Stimulated activated CD4-positive, alpha-beta T cell treated with anti-CD3 and anti-CD28 coated beads, TNF-alpha, amount 100 ng/mL, for 4 hours (primary cell): Measurements from ENCODE around the gene TRAPPC2L.
"Not testable (repeated sequence)": the region's sequence is repeated elsewhere in the genome, so short reads cannot be mapped to it uniquely, and the experiment has no call there.

Experiments used
- DNase-seq, 3 experiments: peaks; one replicate each; pipeline ENCODE4 v3.0.0-alpha.2; 2020; ENCODE audit warnings: low read depth in 3 of 3

Gene TRAPPC2L

DNA sequence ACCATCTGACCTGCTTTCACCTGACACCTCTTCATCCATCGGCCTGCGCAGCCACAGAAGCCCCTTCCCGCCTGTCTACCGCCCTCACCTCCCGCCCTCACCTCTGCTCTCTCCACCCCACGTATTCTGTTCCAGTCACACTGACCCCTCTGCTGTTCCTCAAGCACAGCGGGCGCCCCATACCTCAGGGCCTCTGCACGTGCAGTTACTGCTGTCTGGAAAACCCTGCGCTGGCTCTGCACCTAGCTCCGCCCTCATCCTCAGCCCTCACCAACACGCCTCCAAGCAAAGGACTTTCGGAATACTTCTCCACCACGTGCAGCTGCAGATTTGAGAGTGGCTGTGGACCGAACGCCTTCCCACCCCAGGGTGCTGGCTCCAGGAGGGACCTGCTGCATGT, 34.2 kb downstream of the TRAPPC2L start:
- DNase-seq, result no peak

- no peak for DNase-seq
These were observed 35.1 kb downstream of the TRAPPC2L start for GRCh38 chr16:88892065-88892464.

GRCh38 chr16:88893127-88893968, 36.4 kb downstream of the TRAPPC2L start:
- no peak for DNase-seq

DNA sequence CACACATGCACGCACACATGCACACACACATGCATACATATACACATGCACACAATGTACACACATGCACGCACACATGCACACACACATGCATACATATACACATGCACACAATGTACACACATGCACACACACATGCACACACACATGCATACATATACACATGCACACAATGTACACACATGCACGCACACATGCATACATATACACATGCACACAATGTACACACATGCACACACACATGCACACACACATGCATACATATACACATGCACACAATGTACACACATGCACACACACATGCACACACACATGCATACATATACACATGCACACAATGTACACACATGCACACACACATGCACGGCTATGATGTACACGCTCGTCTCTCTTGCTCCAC, 37.3 kb downstream of the TRAPPC2L start:
- DNase-seq, result not testable (repeated sequence)

DNA sequence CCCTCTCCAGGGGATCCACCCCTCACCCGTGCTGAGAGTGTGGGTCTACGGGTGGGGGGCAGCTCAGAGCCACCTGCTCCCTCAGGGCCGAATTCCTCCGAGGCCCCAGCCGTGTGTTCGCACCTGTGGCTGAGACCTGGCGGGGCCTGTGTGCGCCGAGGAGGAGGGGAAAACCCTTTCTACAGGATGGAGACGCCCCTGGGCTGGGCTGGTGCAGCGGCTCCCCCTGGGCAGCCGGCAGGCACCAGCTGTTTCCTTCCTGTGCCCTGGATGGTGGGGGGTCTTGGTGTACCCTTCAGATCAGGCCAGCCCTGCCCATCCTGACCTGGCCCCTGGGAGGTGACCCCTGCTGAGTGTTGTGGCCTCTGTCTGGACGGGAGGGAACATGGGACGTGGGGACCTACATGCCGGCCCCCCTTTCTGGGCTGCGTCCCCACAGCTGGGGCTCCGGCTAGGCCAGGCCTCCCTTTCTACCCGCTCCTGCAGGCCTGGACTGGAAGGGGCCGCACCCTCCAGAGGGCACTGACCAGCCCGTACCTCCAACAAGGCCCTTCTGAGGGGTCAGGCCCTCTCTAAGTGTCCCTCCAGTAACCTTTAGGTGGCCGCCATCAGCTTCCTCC, 37.9 kb downstream of the TRAPPC2L start:
- no peak for DNase-seq

DNA sequence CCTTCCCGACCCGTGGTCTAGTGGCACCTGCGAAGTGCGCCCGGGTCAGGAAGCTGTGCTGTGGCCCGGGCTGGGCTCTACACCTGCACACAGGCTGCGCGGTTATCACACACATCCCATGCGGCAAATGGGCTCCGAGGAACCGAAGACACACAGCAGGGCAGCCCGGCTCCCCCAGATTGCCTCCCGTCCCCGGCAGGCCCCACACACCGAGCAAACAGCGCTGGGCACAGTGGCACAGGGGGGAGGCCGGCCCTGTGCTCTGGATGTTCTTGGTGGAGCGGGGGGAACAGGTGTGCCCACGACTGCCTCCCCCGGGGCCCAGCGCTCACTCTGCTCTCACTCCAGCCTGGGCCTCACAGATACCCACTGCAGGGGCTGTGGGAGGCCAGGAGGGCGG, 38.4 kb downstream of the TRAPPC2L start:
- no peak for DNase-seq

- no peak for DNase-seq
These were observed 39.5 kb downstream of the TRAPPC2L start for GRCh38 chr16:88896238-88897070.

- no peak for DNase-seq
These were observed 40.9 kb downstream of the TRAPPC2L start for GRCh38 chr16:88897696-88898425.

GRCh38 chr16:88899901-88900661, 43.2 kb downstream of the TRAPPC2L start:
- DNase-seq, result no peak

DNA sequence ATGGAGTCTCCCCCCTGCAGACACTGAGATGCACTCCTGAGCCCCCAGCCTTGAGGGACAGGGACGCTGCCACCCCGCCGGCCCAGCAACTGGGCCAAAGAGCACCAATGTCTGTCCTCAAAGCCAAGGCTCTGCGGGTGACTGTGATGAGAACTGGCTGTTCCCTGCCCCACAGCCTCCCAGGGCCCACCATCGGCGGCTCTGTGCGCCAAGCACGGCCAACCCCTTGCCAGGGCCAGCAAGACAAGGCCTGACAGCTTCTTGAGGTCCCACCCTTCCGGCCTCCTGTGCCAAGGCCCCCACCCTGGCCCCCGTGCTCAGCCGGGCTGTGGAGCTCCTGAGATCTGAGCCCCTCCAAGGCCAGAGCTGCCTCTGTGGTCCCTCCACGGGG, 43.7 kb downstream of the TRAPPC2L start:
- no peak for DNase-seq

GRCh38 chr16:88901718-88902337, 44.9 kb downstream of the TRAPPC2L start:
- DNase-seq, result no peak

- no peak for DNase-seq
These were observed 45.8 kb downstream of the TRAPPC2L start for GRCh38 chr16:88902744-88903143.

DNA sequence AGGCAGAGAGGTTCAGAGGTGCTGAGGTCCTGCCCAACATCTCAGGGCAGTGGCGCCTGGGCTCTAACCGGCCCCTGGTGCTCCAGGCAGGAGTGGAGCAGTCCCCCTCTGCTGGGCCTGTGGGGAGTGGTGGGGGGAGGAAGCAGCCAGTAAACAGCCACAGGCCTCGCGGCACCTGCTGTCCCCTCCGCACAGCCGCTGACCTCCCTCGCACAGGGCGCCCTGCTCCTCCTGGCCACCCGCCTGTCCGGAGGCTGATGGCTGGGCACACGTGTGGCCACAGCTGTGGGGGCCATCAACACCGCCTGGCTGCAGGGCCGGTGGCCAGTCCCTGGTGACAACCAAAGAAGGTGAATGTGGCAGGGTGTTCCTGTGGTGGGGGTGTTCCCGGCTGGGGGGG, 46.3 kb downstream of the TRAPPC2L start:
- no peak for DNase-seq

DNA sequence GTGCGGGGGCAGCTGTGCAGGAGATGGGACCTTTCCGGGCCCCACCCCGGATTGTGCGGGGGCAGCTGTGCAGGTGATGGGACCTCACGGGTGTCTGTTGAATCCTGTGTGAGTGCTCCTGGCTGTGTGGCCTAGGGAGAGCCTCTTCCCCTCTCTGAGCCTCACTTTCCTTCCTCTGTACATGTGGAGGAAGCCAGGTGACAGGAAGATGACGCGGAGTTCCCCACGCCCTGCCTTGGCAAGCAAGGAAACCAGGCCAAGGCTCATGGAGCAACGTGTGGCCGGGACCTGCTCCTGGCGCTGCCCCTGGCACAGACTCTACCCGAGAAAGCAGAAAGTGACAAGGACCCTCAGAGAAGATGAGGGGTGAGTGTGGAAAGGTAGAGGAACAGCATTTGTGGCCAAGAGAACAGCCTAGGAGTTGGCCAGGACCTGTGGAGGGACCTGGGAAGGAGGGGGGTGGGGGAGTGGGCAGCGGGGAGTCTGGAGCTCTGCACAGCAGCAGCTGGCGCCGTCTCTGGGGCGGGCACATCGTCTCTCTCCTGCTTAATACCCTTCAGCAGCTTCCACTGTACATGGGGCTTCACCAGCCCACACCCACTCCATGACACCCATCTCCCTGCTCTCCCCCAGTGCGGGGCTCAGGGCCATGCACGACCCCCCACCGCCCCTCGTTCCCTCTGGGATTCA, 47.9 kb downstream of the TRAPPC2L start:
- DNase-seq, result no peak

GRCh38 chr16:88905563-88905962, 48.6 kb downstream of the TRAPPC2L start:
- no peak for DNase-seq

- DNase-seq, result no peak
These were observed 49.1 kb downstream of the TRAPPC2L start for GRCh38 chr16:88906020-88906419.

DNA sequence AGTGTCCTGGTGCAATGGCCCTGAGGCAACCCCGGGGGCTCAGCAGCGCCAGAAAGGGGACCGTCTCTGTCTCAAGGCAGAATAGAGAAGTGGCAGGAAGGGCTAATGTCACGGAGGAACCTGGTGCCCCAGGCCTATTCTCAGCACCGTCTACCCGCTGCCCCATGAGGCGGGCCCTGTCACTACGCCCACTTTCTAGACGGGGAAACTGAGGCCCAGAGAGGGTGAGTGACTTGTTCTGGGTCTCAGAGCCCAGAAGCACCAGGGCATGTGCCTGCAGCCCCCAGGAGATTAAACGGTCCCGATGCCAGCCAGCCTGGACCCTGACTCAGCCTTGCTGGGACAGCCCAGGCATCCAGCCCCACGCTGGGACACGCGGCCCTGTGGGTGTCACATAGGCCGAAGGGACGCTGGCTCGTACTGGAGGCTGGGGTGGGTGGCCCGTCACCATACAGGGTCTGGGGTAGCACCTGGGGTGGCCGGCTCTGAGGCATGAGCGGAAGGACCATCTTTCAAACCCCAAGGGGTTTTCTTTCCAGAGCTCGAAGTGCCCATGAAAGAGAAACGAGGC, 49.7 kb downstream of the TRAPPC2L start:
- no peak for DNase-seq

GRCh38 chr16:88907768-88908167, 50.8 kb downstream of the TRAPPC2L start:
- no peak for DNase-seq

DNA sequence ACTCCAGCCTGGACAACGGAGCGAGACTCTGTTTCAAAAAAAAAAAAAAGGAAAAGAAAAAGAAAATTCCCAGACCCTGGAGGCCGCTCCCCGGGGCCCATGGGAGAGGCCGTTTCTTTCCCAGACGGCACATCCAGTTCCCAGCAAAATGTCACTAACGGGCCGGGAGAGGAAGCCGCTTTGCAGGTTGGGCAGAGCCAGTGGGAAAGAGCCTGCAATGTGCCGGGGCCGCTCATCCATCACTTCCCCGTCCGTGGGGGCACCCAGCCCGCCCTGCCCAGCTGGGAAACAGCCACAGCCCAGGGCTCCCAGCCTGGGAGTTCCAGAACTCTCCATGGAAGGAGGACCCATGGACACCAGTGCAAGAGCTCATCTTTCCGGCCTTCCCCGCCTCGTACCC, 51.4 kb downstream of the TRAPPC2L start:
- no peak for DNase-seq
